Measurements from ENCODE around the gene ARHGAP19. TPM values are rescaled to one million over a fixed set of nuclear protein-coding genes. Genes with fewer than 3 reads are reported as not detected.

Gene ARHGAP19
- polyA plus RNA-seq, 10 donors: 8.8 to 17.1 (median 12.6) TPM

GRCh38 chr10:97196223-97197029 is 96.0 kb downstream of the ARHGAP19 start:
- DNase-seq: peak; percentile 39 to 75 (median 53)

- no peak for DNase-seq
These were observed 96.7 kb downstream of the ARHGAP19 start for GRCh38 chr10:97195706-97196222.

GRCh38 chr10:97192952-97193435 is 99.4 kb downstream of the ARHGAP19 start:
- no peak for DNase-seq

- no peak for DNase-seq
These were observed 102.0 kb downstream of the ARHGAP19 start for GRCh38 chr10:97190450-97190849.

GRCh38 chr10:97188261-97188711 is 104.2 kb downstream of the ARHGAP19 start:
- DNase-seq: peak in 1 of 3 donors; percentile 26

- no peak for DNase-seq
These were observed 105.5 kb downstream of the ARHGAP19 start for GRCh38 chr10:97186911-97187310.

GRCh38 chr10:97185326-97186058 is 106.9 kb downstream of the ARHGAP19 start, which contains the start of gene SLIT1:
SLIT1 (minus strand) TSS chr10:97185959; CDS start chr10:97185674, 285 bp downstream.
- DNase-seq: peak in 2 of 3 donors; percentile 22 to 44

- no peak for DNase-seq
These were observed 107.5 kb downstream of the ARHGAP19 start for GRCh38 chr10:97184971-97185325.

- no peak for DNase-seq
These were observed 109.1 kb downstream of the ARHGAP19 start for GRCh38 chr10:97183314-97183713.

- DNase-seq: no peak
These were observed 110.0 kb downstream of the ARHGAP19 start for GRCh38 chr10:97182288-97182990.

GRCh38 chr10:97180986-97181385 is 111.5 kb downstream of the ARHGAP19 start:
- no peak for DNase-seq

GRCh38 chr10:97180363-97180755 is 112.1 kb downstream of the ARHGAP19 start:
- no peak for DNase-seq

GRCh38 chr10:97179731-97180362 is 112.6 kb downstream of the ARHGAP19 start:
- peak in 1 of 3 donors; percentile 43 for DNase-seq

GRCh38 chr10:97179311-97179710 is 113.1 kb downstream of the ARHGAP19 start:
- DNase-seq: no peak

- no peak for DNase-seq
These were observed 114.4 kb downstream of the ARHGAP19 start for GRCh38 chr10:97178074-97178473.

- no peak for DNase-seq
These were observed 116.2 kb downstream of the ARHGAP19 start for GRCh38 chr10:97176226-97176625.

GRCh38 chr10:97175586-97175985 is 116.9 kb downstream of the ARHGAP19 start:
- DNase-seq: no peak

- no peak for DNase-seq
These were observed 117.5 kb downstream of the ARHGAP19 start for GRCh38 chr10:97174941-97175340.

GRCh38 chr10:97174276-97174775 is 118.1 kb downstream of the ARHGAP19 start:
- no peak for DNase-seq

- no peak for DNase-seq
These were observed 119.4 kb downstream of the ARHGAP19 start for GRCh38 chr10:97173036-97173435.
